SK-N-MC (cell line): ENCODE results near the gene SLC6A1.

ENCODE experiments used
- EZH2 ChIP-seq: fragments of 200-600 bp; sonication (generic); IDR thresholded peaks from one replicate; pipeline ENCODE4 v1.6.1; 2017; ENCODE audit warnings: antibody characterized with exemption
- POLR2AphosphoS5 ChIP-seq: IDR thresholded peaks from 2 replicates; pipeline ENCODE4 v1.6.1; 2012; ENCODE audit warnings: mild to moderate bottlenecking, low read depth, low read length, borderline replicate concordance

- TF ChIP-seq EZH2 (no peak), POLR2AphosphoS5 (no peak)
Measured at GRCh38 chr3:10964537-10965167, 27.9 kb upstream of the SLC6A1 start.
